ENCODE results near the gene GYG2.
"Not testable (repeated sequence)": the region's sequence is repeated elsewhere in the genome, so short reads cannot be mapped to it uniquely, and the experiment has no call there.

The GYG2 gene

DNA sequence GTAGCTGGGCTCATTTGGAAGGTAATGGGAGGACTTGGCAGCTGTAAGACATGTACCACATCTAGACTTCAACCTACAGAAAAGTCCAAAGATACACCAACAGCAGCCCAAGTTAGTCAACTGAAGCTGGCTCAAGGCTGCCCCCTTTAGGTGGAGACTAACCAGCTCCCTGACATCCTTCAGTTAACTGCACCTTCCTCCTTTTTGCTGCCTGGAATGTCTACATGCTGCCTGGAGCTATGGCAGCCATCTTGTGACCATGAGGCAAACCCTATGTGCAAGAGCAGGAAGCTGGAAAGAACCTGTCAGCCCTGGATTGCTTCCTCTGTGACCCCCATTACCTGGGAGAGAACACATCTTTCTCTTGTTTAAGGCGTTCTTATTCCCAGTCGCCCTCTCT is 74.6 kb downstream of the GYG2 start:
- no peak for DNase-seq (ENCODE audit: low spot score)

DNA sequence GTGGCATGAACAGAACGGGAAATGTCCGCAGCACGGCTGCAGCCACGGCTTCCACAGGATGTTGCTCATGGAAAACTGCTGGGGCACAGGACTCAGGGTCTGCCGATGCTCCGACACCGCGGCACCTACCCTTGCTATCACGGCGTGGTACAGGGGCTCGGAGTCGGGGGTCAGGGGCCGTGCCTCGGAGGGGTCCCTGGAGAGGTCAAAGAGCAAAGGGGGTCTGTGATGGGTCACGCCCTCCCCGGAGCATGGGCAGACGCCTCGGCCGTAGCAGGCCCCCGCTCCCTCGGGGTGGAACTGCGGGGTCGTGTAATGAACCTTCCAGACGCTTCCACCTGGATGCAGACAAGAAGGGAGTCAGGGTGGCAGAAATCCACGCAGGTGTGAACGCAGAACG is 78.6 kb downstream of the GYG2 start:
- no peak for DNase-seq (ENCODE audit: low spot score)

DNA sequence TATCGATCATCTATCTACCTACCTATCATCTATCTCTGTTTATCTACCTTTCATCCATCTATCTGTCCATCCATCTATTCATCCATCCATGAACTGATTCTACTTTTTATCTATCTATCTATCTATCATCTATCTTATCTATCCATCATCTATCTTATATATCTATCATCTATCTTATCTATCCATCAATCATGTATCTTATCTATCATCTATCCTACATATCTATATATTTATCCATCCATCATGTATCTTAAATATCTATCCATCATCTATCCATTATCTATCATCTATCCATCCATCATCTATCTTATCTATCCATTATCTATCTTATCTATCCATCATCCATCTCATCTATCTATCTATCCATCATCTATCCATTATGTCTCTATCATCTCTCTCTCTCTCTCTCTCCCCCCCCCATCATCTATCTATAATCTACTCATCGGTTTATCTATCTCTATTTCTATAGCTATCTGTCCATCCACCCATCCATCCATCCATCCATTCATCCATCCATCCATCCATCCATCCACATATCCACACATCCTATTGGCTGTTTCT is 79.5 kb downstream of the GYG2 start:
- no peak for DNase-seq (ENCODE audit: low spot score)

DNA sequence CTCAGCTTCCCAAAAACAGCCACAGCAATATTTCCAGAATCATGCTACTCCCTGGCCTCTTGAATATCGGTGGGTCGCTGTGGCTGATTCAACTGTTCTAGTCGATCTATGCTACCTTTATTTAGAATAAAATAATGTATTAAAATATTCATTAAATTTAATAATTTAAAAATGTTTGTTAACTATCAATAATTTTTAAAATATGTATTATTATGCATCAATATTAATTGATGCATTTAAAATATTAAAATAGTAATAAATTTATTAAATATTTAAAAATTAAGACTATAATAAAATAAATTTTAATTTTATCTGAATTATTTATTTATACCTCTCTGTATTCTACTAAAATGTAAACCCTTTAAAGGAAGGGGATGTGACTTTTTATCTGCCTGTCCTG is 81.4 kb downstream of the GYG2 start:
- no peak for DNase-seq (ENCODE audit: low spot score)

DNA sequence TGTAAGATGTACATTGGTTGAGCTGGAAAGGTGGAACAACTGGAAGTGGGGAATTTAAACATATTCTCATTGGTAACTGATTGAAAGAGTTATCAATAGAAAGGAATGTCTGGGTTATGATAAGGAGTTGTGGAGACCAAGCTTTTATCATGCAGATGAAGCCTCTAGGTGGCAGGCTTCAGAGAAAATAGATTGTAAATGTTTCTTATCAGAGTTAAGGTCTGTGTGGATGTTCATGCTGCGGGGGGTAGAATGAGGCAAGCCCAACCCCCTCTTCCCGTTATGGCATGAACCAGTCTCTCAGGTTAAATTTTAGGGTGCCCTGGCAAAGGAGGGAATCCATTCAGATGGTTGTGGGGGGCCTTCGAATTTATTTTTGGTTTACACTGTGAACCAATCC is 84.4 kb downstream of the GYG2 start:
- DNase-seq (ENCODE audit: low spot score), result no peak

DNA sequence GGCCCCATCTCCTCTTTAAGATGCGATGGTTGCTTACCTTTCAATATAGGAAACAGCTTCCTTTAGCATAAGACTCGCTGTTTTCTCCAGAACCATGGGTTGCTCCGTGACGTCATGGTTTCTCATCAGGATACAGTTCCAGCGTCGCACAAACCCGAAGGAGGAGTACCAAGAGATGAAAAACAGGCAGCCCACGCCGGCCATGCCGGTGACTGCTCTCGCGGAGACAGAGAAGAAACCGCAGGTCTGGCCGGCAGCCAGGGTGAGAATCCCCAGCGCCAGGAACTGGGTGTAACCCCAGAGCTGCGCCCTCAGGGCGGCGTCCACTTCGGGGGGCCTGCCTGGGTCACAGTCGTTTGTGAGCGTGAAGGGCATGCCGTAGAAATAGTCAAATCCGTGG is 89.0 kb downstream of the GYG2 start:
- no peak for DNase-seq (ENCODE audit: low spot score)

DNA sequence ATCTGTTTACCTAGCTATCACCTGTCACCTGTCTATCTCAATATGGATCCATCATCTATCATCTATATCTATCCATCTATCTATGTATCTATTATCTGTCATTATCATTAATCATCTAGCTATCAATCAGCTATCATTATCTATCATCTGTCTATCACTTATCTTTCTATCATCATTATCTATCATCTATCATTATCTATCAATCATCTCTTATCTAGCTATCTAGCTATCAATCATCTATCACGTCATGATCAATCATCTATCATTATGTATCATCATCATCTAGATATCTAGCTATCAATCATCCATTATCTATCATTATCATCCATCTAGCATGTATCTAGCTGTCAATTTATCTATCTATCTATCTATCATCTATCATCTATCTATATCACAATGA is 92.5 kb downstream of the GYG2 start:
- no peak for DNase-seq (ENCODE audit: low spot score)

DNA sequence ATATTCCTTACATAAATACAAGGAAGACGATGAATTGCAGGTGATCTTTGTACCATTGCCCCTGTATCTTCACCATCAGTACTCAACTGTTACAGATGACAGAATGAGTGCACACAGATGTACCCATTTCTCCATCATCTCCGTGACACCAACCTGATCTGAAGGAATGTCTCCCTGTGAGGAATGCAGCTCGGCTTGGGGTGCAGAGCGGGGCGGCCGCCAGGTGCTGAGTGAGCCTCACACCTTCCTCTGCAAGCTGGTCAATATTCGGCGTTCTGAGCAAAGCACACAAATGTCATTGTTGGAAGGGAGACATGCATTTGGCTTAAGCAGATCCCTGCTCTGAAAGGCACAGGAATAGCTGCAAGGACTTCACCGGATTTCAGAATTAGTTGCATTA is 93.0 kb downstream of the GYG2 start:
- no peak for DNase-seq (ENCODE audit: low spot score)

DNA sequence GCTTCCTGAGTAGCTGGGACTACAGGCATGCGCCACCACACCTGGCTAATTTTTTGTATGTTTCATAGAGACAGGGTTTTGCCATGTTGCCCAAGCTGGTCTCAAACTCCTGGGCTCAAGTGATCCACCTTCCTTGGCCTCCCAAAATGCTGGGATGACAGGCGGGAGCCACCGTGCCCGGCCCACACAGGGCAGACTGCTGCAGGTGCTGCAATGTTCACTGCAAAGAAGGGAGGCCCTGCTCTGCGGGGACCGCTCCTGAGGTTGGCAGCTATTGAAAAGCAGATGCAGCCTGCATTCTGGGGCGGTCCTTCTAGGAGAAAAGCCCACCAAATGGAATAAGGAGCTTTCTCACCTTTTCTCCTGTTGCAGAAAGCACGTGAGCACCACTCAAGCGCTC is 95.4 kb downstream of the GYG2 start:
- DNase-seq (ENCODE audit: low spot score), result no peak

DNA sequence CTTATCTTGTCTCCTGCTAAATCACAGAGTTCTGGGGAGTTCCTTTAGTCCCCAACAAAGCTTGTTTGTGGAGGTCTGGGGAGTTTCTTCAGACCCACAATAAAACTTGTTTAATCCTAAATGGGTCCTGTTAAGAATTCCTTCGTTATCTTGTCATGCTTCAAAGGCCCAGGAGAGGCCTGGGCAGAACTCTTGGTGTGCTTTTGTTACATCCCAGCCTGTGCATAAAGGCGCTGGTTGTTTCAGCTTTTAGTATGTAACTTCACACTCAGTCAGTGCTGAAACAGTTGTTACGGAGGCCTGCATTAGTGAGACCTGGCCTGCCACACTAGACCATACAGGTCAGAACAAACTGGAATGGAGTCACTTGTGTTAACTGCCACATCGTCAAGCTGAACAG is 97.5 kb downstream of the GYG2 start:
- DNase-seq (ENCODE audit: low spot score), result not testable (repeated sequence)

DNA sequence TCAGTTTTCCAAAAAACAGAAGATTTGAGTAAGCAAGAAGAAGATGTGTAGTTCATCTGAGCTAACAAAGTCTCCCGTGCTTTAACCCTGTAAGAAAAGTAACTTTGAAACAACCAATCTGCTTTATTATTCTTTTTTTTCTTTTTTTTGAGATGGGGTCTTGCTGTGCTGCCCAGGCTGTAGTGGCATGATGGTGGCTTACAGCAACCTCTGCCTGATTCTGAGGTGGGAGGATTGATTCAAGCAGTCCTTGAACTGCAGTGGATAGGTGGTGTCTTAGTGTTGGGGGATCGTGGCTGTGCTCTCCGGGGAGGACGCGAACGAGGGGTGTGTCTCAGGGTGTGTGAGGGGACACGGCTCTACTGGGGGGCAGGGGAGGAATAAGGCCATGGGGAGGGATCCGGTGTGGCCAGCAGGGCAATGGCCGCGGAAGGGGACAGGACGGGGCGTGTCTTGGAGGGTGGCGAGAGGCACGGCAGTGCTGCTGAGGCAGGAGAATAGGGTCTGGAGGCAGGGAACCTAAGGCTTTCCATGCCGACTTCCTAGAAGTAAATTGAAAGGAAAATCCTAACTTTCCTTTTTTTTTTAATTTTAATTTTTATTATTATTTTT is 98.0 kb downstream of the GYG2 start:
- DNase-seq (ENCODE audit: low spot score), result no peak

DNA sequence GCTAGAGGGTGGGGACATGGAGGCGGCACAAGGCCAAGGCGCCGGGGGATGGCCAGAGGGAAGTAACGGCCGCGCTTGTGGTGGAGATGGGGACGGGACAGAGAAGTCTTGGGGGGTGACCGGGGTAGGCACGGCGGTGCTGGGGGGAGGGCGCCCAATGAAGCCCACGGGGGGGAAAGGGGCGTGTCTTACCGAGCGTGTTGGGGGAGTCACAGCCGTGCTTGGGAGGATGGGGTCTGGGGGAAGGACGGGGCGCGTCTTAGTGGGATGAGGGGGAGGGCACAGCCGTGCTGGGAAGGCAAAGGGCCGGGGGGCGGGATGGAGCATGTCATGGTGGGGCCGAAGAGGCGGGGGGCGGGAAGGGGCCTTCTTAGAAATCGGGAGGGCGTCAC is 99.5 kb downstream of the GYG2 start:
- DNase-seq (ENCODE audit: low spot score), result peak; percentile 52

DNA sequence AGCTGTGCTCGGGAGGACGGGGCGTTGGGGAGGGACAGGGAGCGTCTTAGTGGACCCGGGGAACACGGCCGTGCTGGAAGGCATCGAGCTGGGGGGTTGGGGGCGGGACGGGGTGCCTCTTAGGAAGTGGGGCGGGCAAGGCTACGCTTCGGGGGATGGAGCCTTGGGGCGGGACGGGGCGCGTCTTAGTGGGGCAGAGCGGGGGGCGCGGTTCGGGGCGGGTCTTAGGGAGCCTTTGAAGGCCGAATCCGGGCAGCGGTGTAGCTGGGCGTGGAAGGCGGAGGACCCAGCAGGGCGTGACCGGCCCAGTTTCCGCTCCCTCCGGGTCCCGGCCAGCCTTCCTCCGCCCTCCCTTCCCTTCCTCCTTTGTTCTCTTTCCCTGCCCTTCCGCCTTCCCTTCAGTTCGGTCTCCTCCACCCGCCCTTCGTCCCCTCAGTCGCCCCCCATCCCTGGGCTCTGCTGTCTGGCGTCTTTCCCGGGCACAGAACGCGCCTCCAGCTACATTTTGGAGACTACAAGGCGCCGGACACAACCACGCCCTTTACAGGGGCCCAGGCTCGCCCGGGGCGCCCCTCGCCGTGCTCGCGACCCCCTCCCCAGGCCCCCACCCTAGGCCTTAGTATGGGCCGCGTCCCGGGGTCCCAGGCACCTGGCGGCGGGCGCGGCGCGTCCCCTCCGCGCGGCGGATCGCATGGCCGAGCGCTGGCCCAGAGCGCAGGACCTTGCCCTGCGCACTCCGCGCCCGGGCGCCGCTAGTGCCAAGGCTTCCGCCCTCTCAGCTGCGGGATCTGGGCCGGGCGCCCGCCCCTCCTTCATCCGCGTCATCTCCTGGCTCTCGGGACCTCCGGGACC is 100.1 kb downstream of the GYG2 start, which contains the start of gene ARSD:
ARSD (minus strand) TSS at position 757 of the 852 bp plus-strand sequence; CDS start at position 693, 64 bp downstream.
- peak; percentile 96 for DNase-seq (ENCODE audit: low spot score)

DNA sequence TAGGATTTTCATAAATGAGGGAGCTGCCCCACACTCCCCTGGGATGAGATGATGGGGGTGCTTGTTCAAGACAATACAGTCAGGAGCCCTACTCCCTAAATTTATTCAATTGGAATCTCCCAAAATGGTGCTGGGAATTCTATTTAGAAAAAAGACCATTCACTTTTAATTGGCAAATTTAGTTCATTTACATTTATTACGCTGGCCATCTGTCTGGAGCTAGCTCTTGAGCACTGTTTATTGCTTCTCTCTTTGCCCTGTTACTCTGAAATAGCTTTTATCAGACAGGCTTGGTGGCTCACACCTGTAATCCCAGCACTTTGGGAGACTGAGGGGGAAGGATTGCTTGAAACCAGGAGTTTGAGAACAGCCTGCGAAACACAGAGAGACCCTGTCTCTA is 102.4 kb downstream of the GYG2 start:
- no peak for DNase-seq (ENCODE audit: low spot score)

DNA sequence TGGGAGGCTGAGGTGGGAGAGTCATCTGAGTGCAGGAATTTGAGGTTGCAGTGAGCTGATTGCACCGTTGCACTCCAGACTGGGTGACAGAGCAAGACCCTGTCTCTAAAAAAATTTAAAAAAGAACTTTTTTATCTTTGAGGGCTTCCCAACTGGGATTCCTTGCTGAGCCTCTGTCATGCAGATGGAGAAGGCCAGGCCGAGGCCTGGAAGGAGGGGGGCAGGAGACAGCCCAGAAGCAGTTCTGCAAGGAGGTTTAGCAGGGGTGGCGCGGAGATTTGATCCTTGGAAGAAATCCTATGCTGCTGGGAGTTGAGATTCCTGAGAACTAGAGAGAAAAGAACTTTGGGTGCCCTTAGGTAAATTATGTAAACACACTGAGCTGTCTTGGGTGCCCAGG is 102.9 kb downstream of the GYG2 start:
- DNase-seq (ENCODE audit: low spot score), result no peak
